K562 (cell line): ENCODE data around the gene HSPA4. TPM values are rescaled to one million over a fixed set of nuclear protein-coding genes. Genes with fewer than 3 reads are reported as not detected.

Experiments used
- CEBPB ChIP-seq: fragments of 450-650 bp; IDR thresholded peaks from 2 replicates; pipeline ENCODE4 v1.6.1; 2016; ENCODE audit warnings: missing genetic modification characterization, missing compliant biosample characterization
- ESRRA ChIP-seq: fragments of 450-650 bp; IDR thresholded peaks from 2 replicates; pipeline ENCODE4 v1.6.1; 2014; ENCODE audit warnings: low read depth, mild to moderate bottlenecking, moderate library complexity, borderline replicate concordance
- MTA1 ChIP-seq: fragments of 450-650 bp; IDR thresholded peaks from 2 replicates; pipeline ENCODE4 v1.6.1; 2017; ENCODE audit warnings: borderline replicate concordance
- MTA3 ChIP-seq: fragments of 450-650 bp; formaldehyde crosslinking; IDR thresholded peaks from 2 replicates; pipeline ENCODE4 v1.6.1; 2017; ENCODE audit warnings: mild to moderate bottlenecking, borderline replicate concordance
- RBFOX2 ChIP-seq: fragments of 200-400 bp; formaldehyde crosslinking; IDR thresholded peaks from 2 replicates; pipeline ENCODE4 v1.6.1; 2017; ENCODE audit warnings: low read depth, mild to moderate bottlenecking, low read length, moderate library complexity
- SETDB1 ChIP-seq: IDR thresholded peaks from one replicate; pipeline ENCODE4 v1.6.1; 2012; ENCODE audit warnings: low read length, control low read depth, inconsistent platforms
- SMC3 ChIP-seq: conservative IDR thresholded peaks from 2 replicates; pipeline ENCODE4 v1.6.1; 2011; ENCODE audit warnings: low read depth, low read length, improper control_type of control experiment; ENCODE audit not compliant: insufficient read depth
- TAL1 ChIP-seq: fragments of 450-650 bp; IDR thresholded peaks from 2 replicates; pipeline ENCODE4 v1.6.1; 2016; ENCODE audit warnings: mild to moderate bottlenecking
- polyA plus RNA-seq, 8 experiments: library from polyadenylated mRNA; depleted of rRNA in 4 of 8; stranded (reverse) in 5 of 8; unstranded in 3 of 8; fragments of >200 nt; fragmentation: Nextera tagmentation in 2 of 8; fragmentation: Illumina TruSeq in 1 of 8; extraction: Ambion mirVana in 2 of 8; extraction: Trizol in 1 of 8; gene quantifications; 2 replicates each; pipeline versions ENCODE4 v1.2.1 to v1.2.3, GENCODE V29; 2011 to 2014; ENCODE audit warnings: inconsistent platforms in 1 of 8, missing spikeins in 1 of 8
- total RNA-seq, 7 experiments: library from RNA; depleted of rRNA in 6 of 7; stranded (reverse); fragments of >200 nt in 6 of 7; fragmentation: Illumina TruSeq in 2 of 7; extraction: Trizol in 2 of 7; gene quantifications; 2 replicates each; pipeline versions ENCODE4 v1.2.1 to v1.2.3, GENCODE V29; 2011 to 2021; ENCODE audit warnings: low replicate concordance in 1 of 7
- TF ChIP-seq, protein P1 (sequence below), 2 experiments: fragments of 450-650 bp; formaldehyde crosslinking in 1 of 2; IDR thresholded peaks; 2 replicates each; pipeline versions ENCODE4 v1.4.0 to v1.6.1; 2014 to 2020; ENCODE audit warnings: mild to moderate bottlenecking in 2 of 2, borderline replicate concordance in 1 of 2, low read depth in 1 of 2
- TF ChIP-seq, protein P2 (sequence below): fragments of 450-650 bp; formaldehyde crosslinking; IDR thresholded peaks from 2 replicates; pipeline ENCODE4 v1.4.0; 2020; ENCODE audit warnings: mild to moderate bottlenecking, moderate library complexity
- TF ChIP-seq, protein P3 (sequence below): fragments of 200-400 bp; formaldehyde crosslinking; IDR thresholded peaks from 2 replicates; pipeline ENCODE4 v1.6.1; 2017; ENCODE audit warnings: mild to moderate bottlenecking, low read depth, low read length, moderate library complexity
- TF ChIP-seq, protein P4 (sequence below): fragments of 450-650 bp; IDR thresholded peaks from 2 replicates; pipeline ENCODE4 v1.6.1; 2016; ENCODE audit warnings: low read depth, mild to moderate bottlenecking, moderate library complexity
- TF ChIP-seq, protein P5 (sequence below): IDR thresholded peaks from 2 replicates; pipeline ENCODE4 v1.6.1; 2012; ENCODE audit warnings: low read depth, low read length, improper control_type of control experiment, borderline replicate concordance

Gene HSPA4
- total and polyA plus RNA-seq, 9 of the 15 experiments (the other 6 are each of a cell fraction or from before 2014, with no cell fraction given), result 90.3 to 286 (median 148) TPM

DNA sequence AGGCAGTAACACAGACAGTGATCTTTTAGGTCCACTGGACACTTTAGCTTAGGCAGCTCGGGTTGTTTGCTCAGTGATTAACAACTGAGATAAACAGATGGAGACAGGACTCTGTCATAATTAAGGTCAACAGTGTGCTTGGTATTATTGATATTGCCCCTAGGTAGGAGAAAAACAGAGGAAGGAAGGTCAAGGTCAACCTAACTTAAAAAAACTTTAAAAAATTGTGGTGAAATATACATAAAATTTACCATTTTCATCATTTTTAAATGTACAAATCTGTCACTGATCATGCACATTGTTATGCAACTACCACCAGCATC lies 2.1 kb upstream of the HSPA4 start (continued):
- TF ChIP-seq, protein P1, sequence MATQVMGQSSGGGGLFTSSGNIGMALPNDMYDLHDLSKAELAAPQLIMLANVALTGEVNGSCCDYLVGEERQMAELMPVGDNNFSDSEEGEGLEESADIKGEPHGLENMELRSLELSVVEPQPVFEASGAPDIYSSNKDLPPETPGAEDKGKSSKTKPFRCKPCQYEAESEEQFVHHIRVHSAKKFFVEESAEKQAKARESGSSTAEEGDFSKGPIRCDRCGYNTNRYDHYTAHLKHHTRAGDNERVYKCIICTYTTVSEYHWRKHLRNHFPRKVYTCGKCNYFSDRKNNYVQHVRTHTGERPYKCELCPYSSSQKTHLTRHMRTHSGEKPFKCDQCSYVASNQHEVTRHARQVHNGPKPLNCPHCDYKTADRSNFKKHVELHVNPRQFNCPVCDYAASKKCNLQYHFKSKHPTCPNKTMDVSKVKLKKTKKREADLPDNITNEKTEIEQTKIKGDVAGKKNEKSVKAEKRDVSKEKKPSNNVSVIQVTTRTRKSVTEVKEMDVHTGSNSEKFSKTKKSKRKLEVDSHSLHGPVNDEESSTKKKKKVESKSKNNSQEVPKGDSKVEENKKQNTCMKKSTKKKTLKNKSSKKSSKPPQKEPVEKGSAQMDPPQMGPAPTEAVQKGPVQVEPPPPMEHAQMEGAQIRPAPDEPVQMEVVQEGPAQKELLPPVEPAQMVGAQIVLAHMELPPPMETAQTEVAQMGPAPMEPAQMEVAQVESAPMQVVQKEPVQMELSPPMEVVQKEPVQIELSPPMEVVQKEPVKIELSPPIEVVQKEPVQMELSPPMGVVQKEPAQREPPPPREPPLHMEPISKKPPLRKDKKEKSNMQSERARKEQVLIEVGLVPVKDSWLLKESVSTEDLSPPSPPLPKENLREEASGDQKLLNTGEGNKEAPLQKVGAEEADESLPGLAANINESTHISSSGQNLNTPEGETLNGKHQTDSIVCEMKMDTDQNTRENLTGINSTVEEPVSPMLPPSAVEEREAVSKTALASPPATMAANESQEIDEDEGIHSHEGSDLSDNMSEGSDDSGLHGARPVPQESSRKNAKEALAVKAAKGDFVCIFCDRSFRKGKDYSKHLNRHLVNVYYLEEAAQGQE (IDR thresholded peaks at IDR 0.05; ENCODE audit: borderline replicate concordance), result peak; percentile 15; the same call in 1 of the 2 replicates
- TF ChIP-seq, protein P1 (CRISPR knock-in tag; IDR thresholded peaks at IDR 0.05; ENCODE audit: low read depth), result no peak
- TF ChIP-seq, protein P2, sequence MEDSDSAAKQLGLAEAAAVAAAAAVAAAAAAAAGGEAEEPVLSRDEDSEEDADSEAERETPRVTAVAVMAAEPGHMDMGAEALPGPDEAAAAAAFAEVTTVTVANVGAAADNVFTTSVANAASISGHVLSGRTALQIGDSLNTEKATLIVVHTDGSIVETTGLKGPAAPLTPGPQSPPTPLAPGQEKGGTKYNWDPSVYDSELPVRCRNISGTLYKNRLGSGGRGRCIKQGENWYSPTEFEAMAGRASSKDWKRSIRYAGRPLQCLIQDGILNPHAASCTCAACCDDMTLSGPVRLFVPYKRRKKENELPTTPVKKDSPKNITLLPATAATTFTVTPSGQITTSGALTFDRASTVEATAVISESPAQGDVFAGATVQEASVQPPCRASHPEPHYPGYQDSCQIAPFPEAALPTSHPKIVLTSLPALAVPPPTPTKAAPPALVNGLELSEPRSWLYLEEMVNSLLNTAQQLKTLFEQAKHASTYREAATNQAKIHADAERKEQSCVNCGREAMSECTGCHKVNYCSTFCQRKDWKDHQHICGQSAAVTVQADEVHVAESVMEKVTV (CRISPR knock-in tag), result no peak
- TF ChIP-seq TAL1 (peak; percentile 23; the same call in 1 of the 2 replicates), SETDB1 (no peak), SMC3 (no peak), MTA3 (0 out of 2 replicates have a peak, but pooled peaks have one; percentile 18), MTA1 (no peak), ESRRA (peak; percentile 94), CEBPB (peak; percentile 81), RBFOX2 (no peak)
- TF ChIP-seq, protein P3, sequence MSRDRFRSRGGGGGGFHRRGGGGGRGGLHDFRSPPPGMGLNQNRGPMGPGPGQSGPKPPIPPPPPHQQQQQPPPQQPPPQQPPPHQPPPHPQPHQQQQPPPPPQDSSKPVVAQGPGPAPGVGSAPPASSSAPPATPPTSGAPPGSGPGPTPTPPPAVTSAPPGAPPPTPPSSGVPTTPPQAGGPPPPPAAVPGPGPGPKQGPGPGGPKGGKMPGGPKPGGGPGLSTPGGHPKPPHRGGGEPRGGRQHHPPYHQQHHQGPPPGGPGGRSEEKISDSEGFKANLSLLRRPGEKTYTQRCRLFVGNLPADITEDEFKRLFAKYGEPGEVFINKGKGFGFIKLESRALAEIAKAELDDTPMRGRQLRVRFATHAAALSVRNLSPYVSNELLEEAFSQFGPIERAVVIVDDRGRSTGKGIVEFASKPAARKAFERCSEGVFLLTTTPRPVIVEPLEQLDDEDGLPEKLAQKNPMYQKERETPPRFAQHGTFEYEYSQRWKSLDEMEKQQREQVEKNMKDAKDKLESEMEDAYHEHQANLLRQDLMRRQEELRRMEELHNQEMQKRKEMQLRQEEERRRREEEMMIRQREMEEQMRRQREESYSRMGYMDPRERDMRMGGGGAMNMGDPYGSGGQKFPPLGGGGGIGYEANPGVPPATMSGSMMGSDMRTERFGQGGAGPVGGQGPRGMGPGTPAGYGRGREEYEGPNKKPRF, result no peak
- TF ChIP-seq, protein P4, sequence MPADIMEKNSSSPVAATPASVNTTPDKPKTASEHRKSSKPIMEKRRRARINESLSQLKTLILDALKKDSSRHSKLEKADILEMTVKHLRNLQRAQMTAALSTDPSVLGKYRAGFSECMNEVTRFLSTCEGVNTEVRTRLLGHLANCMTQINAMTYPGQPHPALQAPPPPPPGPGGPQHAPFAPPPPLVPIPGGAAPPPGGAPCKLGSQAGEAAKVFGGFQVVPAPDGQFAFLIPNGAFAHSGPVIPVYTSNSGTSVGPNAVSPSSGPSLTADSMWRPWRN, result peak; percentile 68; the same call in 1 of the 2 replicates
- TF ChIP-seq, protein P5, sequence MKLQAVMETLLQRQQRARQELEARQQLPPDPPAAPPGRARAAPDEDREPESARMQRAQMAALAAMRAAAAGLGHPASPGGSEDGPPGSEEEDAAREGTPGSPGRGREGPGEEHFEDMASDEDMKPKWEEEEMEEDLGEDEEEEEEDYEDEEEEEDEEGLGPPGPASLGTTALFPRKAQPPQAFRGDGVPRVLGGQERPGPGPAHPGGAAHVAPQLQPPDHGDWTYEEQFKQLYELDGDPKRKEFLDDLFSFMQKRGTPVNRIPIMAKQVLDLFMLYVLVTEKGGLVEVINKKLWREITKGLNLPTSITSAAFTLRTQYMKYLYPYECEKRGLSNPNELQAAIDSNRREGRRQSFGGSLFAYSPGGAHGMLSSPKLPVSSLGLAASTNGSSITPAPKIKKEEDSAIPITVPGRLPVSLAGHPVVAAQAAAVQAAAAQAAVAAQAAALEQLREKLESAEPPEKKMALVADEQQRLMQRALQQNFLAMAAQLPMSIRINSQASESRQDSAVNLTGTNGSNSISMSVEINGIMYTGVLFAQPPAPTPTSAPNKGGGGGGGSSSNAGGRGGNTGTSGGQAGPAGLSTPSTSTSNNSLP, result 0 out of 2 replicates have a peak, but pooled peaks have one; percentile 31
